MM.1S (cell line): Measurements from ENCODE around the gene DDIAS.

Source experiments
- DNase-seq: peaks from one replicate; pipeline ENCODE4 v3.0.0-alpha.2; 2015
- H2AFZ ChIP-seq: fragments of 300-600 bp; sonication (generic); 2 replicates; pipeline ENCODE4 v1.6.0; 2016; ENCODE audit warnings: antibody characterized with exemption, low read length
- H3F3A ChIP-seq: fragments of 300-600 bp; sonication (generic); 2 replicates; pipeline ENCODE4 v1.6.1; 2016; ENCODE audit warnings: mild to moderate bottlenecking, antibody characterized with exemption, low read length, moderate library complexity, mixed read lengths; ENCODE audit not compliant: insufficient read depth
- H3K27ac ChIP-seq: fragments of 300-600 bp; sonication (generic); 2 replicates; pipeline ENCODE4 v1.5.1; 2016; ENCODE audit warnings: mild to moderate bottlenecking, low read length
- H3K27me3 ChIP-seq: fragments of 300-600 bp; sonication (generic); replicated peaks from 2 replicates; pipeline ENCODE4 v1.6.0; 2016; ENCODE audit warnings: low read length; ENCODE audit not compliant: insufficient read depth
- H3K36me3 ChIP-seq: fragments of 300-600 bp; sonication (generic); replicated peaks from 2 replicates; pipeline ENCODE4 v1.6.1; 2016; ENCODE audit warnings: mild to moderate bottlenecking, low read length, mixed read lengths; ENCODE audit not compliant: insufficient read depth
- H3K4me1 ChIP-seq: fragments of 300-600 bp; sonication (generic); 2 replicates; pipeline ENCODE4 v1.6.1; 2016; ENCODE audit warnings: low read length, mixed read lengths
- H3K4me2 ChIP-seq: fragments of 300-600 bp; sonication (generic); 2 replicates; pipeline ENCODE4 v1.6.0; 2016; ENCODE audit warnings: low read depth, low read length
- H3K4me3 ChIP-seq: fragments of 300-600 bp; sonication (generic); 2 replicates; pipeline ENCODE4 v1.5.1; 2016; ENCODE audit warnings: low read length, mixed read lengths
- H3K79me2 ChIP-seq: fragments of 300-600 bp; sonication (generic); 2 replicates; pipeline ENCODE4 v1.6.1; 2016; ENCODE audit warnings: mixed run types, low read length, mixed read lengths
- H3K9ac ChIP-seq: fragments of 300-600 bp; sonication (generic); 2 replicates; pipeline ENCODE4 v1.6.1; 2016; ENCODE audit warnings: low read length, mixed read lengths
- H3K9me2 ChIP-seq: fragments of 300-600 bp; sonication (generic); replicated peaks from 2 replicates; pipeline ENCODE4 v1.6.1; 2016; ENCODE audit warnings: mild to moderate bottlenecking, low read length, mixed read lengths; ENCODE audit not compliant: insufficient read depth
- H3K9me3 ChIP-seq: fragments of 300-600 bp; sonication (generic); replicated peaks from 2 replicates; pipeline ENCODE4 v1.6.1; 2016; ENCODE audit warnings: mild to moderate bottlenecking, low read length, mixed read lengths; ENCODE audit not compliant: insufficient read depth
- H4K20me1 ChIP-seq: fragments of 300-600 bp; sonication (generic); 2 replicates; pipeline ENCODE4 v1.6.1; 2016; ENCODE audit warnings: mild to moderate bottlenecking, low read length, moderate library complexity, mixed read lengths; ENCODE audit not compliant: insufficient read depth
- CTCF ChIP-seq: fragments of 300-600 bp; sonication (generic); IDR thresholded peaks from 2 replicates; pipeline ENCODE4 v1.5.1; 2016; ENCODE audit warnings: antibody characterized with exemption, low read length, mixed read lengths
- EZH2 ChIP-seq: fragments of 300-600 bp; sonication (generic); optimal IDR thresholded peaks from 2 replicates; pipeline ENCODE3; 2017; ENCODE audit warnings: low read depth, mild to moderate bottlenecking, antibody characterized with exemption, low read length, mixed read lengths
- EZH2phosphoT487 ChIP-seq: fragments of 300-600 bp; sonication (generic); IDR thresholded peaks from 2 replicates; pipeline ENCODE4 v1.6.1; 2018; ENCODE audit warnings: antibody characterized with exemption, low read length

Gene DDIAS

GRCh38 chr11:82855616-82856015 is 45.9 kb upstream of the DDIAS start:
- H3K27me3 ChIP-seq, result no peaks in the 10 kb centered on the region
- no peak for TF ChIP-seq CTCF
- no peak for TF ChIP-seq EZH2phosphoT487
- no peak for TF ChIP-seq EZH2
- no peak for DNase-seq
- no peaks in the 10 kb centered on the region for H3K9me2 ChIP-seq
- no peak overlapping the region for H3K27ac ChIP-seq
- no peaks in the 10 kb centered on the region for H3K4me1 ChIP-seq
- H3F3A ChIP-seq, result no peaks in the 10 kb centered on the region
- H3K36me3 ChIP-seq, result no peaks in the 10 kb centered on the region
- no peak overlapping the region for H2AFZ ChIP-seq
- H4K20me1 ChIP-seq, result no peaks in the 10 kb centered on the region
- H3K9me3 ChIP-seq, result no peaks in the 10 kb centered on the region
- no peak overlapping the region for H3K4me3 ChIP-seq
- no peak overlapping the region for H3K4me2 ChIP-seq
- no peaks in the 10 kb centered on the region for H3K79me2 ChIP-seq
- H3K9ac ChIP-seq, result no peak overlapping the region

- DNase-seq, result no peak
- Histone ChIP-seq H3K9me2 (no peaks in the 10 kb centered on the region), H3K9ac (no peak overlapping the region), H3K27me3 (no peaks in the 10 kb centered on the region), H2AFZ (no peak overlapping the region), H3F3A (no peaks in the 10 kb centered on the region), H3K27ac (no peak overlapping the region), H3K4me1 (peaks cover under 1% of the 10 kb centered on the region; the same call in 1 of the 2 replicates), H3K9me3 (no peaks in the 10 kb centered on the region), H3K79me2 (no peaks in the 10 kb centered on the region), H3K36me3 (no peaks in the 10 kb centered on the region), H4K20me1 (no peaks in the 10 kb centered on the region), H3K4me3 (no peak overlapping the region), H3K4me2 (no peak overlapping the region)
- TF ChIP-seq EZH2phosphoT487, result no peak
- no peak for TF ChIP-seq CTCF
- no peak for TF ChIP-seq EZH2
These were observed 44.4 kb upstream of the DDIAS start for GRCh38 chr11:82857145-82857544.

- H3K4me1 ChIP-seq, result peaks cover 10% of the 10 kb centered on the region
- H3F3A ChIP-seq, result peaks cover 7% of the 10 kb centered on the region
- H3K36me3 ChIP-seq, result no peaks in the 10 kb centered on the region
- H3K9me2 ChIP-seq, result no peaks in the 10 kb centered on the region
- no peaks in the 10 kb centered on the region for H3K79me2 ChIP-seq
- TF ChIP-seq CTCF (no peak), EZH2 (no peak), EZH2phosphoT487 (no peak)
- H3K9me3 ChIP-seq, result no peaks in the 10 kb centered on the region
- H4K20me1 ChIP-seq, result no peaks in the 10 kb centered on the region
- H3K27ac ChIP-seq, result no peak overlapping the region
- no peak overlapping the region for H3K9ac ChIP-seq
- H3K4me2 ChIP-seq, result no peak overlapping the region
- no peaks in the 10 kb centered on the region for H3K27me3 ChIP-seq
- H2AFZ ChIP-seq, result no peak overlapping the region
- no peak for DNase-seq
- no peak overlapping the region for H3K4me3 ChIP-seq
These were observed 43.4 kb upstream of the DDIAS start for GRCh38 chr11:82858133-82858532.
